GM19467 (cell line): ENCODE results near the gene TSPO.

ENCODE experiments used
- ATAC-seq: cut with Tn5 transposase; IDR thresholded peaks from one replicate; pipeline ENCODE4 v1.9.1; 2021; ENCODE audit warnings: mild to moderate bottlenecking, moderate library complexity; ENCODE audit not compliant: unreplicated experiment

TSPO gene

DNA sequence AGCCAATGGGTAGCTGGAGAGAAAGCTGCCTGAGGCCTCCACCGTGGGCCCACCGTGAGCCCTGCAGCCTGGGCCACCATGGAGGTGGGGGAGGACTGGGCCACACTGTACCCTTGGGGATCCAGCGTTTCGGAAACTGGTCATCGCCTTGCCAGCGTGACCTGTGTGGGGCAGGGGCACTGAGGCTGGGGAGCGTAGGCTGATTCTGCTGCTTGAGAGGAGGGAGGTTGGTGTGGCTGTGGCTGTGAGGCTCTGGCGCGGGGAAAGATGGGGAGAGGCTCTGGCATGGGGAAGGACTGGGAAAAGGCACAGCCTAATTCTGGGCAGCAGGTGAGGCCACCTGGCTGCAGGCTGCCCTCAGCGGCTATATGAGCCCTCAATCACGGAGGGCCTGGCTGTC lies 48.2 kb downstream of the TSPO start:
- no peak for ATAC-seq

DNA sequence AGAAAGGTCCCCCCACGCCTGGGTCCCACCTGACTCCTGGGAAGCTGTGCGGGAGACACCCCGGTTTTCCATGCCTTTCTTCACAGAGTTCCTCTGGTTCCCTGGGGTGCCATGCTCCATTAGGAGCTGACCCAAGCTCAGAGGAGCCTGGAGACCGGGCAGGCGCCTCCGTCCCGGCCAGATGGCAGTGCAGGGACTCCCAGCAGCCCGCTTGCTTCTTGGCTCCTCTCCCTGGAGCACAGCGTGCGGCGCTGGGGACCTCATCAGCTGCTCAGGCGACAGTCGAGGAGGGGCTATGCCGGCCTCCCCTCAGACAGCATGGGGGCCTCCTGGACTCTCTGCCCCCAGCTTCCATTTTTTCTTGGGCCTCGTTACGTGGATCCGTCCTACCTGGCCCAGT lies 48.7 kb downstream of the TSPO start:
- no peak for ATAC-seq

- ATAC-seq: no peak
These were observed 49.2 kb downstream of the TSPO start for GRCh38 chr22:43200555-43200954.

DNA sequence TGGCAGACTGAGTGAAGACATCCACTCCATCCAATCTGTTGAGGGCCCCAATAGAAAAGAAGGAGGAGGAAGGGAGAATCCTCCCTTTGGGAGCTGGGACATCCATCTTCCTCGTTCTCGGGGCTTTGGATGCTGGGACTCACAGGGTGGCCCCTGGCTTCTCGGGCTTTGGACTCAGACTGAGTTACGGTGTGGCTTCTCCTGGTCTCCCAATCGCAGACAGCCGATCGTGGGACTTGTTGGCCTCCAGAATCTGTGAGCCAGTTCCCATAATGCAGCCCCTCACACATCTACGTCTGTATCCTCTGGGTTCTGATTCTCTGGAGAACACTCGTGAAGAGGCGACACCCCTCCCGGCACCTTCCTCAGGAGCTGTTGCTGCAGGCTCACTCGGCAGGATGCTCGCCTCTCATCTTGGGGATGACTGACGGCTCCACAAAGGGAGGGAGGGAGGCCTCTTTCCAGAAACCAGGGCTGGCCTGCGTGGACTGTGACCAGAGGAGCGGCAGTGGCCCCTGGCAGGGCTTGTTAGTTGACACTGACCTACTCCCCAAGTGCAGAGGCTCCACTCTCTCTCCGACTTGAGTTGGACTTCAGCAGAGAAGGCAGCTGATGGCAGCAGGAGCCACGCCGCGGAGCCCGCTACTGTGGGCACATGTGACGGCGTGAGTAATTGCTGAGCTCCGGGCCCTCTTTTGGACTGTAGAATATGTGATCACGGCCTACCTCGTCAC lies 50.3 kb downstream of the TSPO start:
- no peak for ATAC-seq

DNA sequence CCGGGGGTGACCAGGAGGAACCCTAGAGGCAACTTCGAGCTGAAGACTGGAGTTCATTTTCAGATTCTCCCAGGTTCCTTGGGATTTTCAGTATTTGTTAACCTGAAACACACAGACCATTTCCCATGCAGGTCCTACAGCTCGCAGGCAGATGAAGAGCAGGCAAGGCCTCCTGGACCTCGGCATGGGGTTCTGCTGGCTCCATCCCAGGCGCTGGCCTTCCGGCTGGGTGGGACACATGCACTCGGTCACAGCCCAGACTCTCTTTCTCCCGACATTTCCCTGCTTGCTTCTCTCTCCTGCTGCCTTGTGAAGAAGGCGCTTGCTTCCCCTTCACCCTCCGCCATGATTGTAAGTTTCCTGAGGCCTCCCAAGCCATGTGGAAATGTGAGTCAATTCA lies 51.0 kb downstream of the TSPO start:
- no peak for ATAC-seq

GRCh38 chr22:43202756-43203410 lies 51.5 kb downstream of the TSPO start:
- no peak for ATAC-seq

DNA sequence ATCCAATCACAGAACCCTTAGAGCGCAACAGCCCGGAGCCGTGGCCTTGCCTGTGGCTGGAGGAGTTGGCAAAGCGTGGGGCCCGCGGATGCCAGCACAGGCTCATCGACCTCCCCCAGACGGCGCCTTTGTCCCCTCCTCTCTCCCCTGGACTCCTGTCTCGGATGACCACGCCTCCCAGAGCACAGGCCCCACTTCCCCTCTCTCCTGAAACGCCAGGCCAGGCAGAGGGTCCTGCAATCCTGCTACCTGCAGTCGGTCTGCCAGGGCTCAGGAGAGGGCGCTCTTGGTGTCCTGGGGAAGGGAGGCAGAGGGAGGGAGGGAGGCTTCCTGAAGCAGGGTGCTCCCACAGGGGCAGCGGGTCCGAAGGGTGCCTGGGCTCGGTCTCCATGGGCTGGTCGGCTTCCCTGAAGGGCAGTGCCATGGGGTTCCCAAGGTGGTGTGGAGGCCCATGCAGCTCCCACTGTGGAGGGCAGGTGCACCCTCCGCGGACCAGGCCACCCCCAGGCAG lies 52.2 kb downstream of the TSPO start:
- no peak for ATAC-seq

GRCh38 chr22:43205261-43205691 lies 53.9 kb downstream of the TSPO start:
- no peak for ATAC-seq

- no peak for ATAC-seq
These were observed 54.6 kb downstream of the TSPO start for GRCh38 chr22:43205748-43206508.

DNA sequence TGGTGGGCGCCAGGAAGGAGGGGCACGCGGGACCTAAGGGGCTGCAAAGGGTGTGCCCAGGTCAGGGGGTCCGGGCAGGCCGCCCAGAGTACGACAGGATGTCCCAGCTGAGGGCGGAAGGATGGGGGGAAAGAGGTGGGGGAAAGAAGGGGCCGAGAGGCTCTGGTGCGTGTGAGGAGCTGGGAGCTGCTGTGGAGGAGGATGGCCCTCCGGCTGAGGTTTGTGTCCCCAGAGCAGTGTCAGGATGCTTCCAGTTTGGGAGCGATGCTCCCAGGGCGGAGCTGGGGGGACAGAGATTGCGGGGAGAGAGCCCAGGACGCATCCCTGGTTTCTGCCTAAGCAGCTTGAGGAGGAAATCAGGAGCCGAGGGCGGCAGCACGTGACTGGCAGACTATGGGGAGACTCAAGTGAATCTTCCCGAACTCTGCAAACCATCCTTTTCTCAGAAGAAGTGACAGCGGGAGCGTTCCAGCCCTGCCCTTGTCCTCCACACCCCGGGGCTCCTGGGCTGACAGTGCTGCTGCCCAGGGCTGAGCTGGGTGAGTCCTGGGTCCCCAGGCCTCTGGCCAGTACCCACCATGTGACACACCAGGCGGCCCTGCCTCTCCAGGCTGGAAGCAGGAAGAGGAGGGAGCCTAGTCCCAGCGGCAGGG lies 55.3 kb downstream of the TSPO start:
- no peak for ATAC-seq

- no peak for ATAC-seq
These were observed 56.0 kb downstream of the TSPO start for GRCh38 chr22:43207386-43207785.

DNA sequence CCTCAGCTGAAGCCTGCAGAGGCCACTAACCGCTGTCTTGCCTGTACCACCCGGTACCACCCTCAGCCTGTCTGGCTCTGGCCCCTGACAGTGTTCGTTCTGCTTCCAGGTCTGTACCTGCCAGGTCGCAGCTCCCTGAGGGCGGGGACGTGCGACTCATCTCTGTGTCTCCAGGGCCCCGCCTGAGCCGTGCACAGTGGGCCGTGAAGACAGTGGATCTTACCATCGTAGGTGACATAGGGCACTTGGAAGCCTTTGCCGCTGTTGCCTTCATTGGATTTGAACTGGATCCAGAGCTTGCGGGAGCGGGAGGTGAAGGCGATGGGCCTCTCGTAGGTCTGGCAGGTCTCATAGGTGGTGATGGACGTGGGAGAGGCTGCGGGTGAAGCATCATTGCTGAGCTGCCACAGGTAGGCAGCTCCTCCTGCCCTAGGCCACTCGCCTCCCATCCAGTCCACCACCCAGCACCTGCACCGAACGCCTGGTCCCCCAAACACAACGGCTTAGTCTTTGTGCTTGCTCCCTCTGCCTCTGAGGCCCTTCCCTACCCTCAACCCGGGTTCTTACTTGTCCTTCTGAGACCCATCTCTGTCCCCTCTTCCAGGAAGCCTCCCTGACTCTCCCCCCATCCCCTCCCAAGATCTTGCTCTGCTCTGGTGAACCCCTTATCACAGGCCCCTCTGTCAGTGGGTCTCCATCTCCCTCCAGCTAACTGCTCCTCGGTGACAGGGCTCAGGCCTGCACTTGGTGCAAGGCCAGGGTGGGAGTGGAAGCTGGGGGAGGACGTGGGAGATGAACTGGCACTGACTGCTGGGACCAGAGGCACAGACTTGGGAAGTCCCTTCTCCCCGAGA lies 56.7 kb downstream of the TSPO start:
- no peak for ATAC-seq

GRCh38 chr22:43208703-43209522 lies 57.6 kb downstream of the TSPO start:
- no peak for ATAC-seq

DNA sequence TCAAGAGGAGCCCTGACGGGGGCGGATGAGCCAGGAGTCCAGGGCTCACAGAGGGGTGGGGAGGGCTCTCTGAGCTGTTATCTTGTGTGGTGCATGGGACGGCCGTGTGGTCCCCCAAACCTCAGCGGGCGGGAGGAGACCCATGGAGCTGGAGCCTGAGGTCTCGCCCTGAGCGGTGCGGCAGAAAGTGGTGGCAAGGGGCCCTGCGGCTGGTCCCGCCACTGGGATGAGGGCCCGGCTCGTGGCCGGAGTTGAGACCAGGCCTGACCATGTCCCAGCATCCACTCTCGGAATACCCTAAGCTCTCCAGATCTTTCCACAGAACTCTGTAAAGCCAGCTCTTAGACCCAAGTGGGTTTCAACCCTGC lies 58.1 kb downstream of the TSPO start:
- no peak for ATAC-seq

GRCh38 chr22:43209971-43210370 lies 58.6 kb downstream of the TSPO start:
- ATAC-seq: no peak

DNA sequence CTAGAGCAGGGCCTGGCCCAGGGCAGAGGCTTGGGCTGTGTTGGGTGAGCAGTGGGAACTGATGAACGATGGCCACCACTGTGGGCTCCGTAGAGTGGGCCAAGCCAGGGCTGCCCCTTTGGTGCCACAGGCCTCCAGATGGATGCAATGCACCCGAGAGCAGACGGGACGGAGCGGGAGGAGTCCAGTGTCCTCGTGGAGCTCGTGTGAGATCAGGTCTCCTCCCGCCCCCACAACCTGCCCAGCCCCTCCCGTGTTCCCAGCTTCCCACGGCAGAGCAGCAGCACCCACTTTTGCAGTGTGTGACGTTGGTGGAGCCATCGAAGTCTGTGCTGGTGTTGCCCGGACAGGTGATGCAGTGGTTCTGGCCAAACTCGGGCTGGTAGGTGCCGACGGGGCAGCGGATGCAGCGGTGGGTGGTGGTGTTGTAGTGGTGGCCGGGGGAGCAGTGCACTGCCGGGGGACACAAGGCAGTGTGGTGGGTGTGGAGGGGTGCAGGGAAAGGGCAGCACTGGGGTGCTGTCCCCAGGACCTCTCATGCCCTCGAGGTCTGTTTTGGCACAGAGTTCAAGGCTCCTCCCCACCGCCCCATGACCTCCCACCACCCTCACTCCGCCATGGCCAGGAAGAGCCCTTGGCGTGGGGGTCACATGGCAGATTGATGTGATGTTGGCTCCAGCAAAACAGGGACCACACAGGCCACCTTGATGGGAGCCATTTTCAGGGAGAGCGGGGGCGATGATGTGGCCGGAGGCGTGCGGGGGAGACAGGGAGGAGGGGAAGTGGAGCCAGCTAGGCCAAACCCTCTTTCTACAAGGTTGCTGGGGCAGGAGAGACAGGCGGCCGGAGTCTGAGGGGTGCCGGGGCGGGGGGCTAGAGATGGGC lies 59.5 kb downstream of the TSPO start:
- no peak for ATAC-seq

DNA sequence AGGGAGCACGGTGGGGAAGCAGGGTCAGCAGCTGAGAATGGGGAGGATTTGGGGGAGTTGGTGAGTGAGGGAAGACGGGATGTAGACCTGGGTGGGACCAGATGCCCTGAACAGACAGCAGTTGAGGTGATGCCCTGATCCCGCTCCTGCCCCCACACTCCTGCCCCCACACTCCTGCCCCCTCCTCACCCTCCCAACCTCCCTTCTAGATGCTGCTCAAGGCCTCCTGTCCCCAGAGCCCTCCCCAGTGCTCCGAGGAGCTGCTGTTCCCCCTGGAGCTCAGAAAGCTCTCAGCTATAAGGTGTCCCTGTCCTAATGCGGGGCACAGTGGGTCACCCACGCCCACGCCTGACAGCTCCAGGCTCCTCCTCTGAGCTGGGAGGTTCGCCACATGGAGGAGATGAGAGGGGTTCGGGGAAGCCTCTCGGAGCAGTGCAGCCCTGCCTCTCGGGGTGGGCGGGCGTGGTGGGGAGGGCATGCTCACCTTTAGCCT lies 60.6 kb downstream of the TSPO start:
- no peak for ATAC-seq

DNA sequence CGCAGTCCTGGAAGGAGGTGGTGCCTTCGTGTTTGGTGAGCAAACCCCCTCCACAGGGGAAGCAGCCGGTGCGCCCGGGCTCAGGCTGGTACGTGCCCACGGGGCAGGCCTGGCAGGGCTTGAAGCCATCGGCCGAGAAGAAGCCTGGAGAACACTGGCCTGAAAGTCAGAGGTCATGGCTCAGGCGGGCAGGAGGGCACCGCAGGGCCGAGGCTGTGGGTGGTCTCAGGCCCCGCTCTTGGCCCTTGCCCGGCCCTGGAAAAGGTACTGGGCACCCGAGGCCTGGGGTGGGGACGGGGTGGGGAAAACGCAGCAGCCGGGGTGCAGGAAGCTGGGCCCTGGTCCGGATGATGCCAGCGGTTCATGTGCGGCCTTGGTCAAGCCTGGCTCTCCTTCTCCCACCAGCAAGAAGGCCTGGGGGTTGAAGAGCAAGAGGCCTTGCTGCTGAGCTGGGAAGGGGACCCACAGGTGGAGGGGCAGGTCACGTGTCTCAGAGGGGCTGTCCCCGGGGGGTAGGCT lies 61.1 kb downstream of the TSPO start:
- ATAC-seq: no peak
